Measurements from ENCODE around the gene AFF1. TPM values are rescaled to one million over a fixed set of nuclear protein-coding genes. Genes with fewer than 3 reads are reported as not detected.

Gene AFF1
- total and polyA plus RNA-seq, 2 of the 4 experiments (the other 2 are of a cell fraction), result 7.0 to 9.6 TPM

- CTCF ChIA-PET, result interaction anchor here (2.1 kb wide), 1 partner anchor 49 kb away, joined by 5 read pairs; no protein-coding TSS in a partner anchor
- Histone ChIP-seq H3K4ac (ENCODE audit: low read depth, low read length) (no peak overlapping the region), H2BK20ac (ENCODE audit: low read depth, low read length) (no peak overlapping the region), H2AK9ac (replicated peaks; ENCODE audit: low read depth, low read length, poor library complexity) (no peak overlapping the region), H3K18ac (ENCODE audit: low read depth, low read length) (no peak overlapping the region), H3K9me3 (ENCODE audit: control insufficient read depth, insufficient read depth, low read length) (no peaks in the 10 kb centered on the region), H2AFZ (replicated peaks; ENCODE audit: low read length, poor library complexity) (no peak overlapping the region), H3K4me1 (ENCODE audit: control insufficient read depth, insufficient read depth, low read length) (peaks cover 3% of the 10 kb centered on the region), H3K9ac (ENCODE audit: low read depth, low read length) (no peak overlapping the region), H4K20me1 (ENCODE audit: insufficient read depth, low read length) (no peaks in the 10 kb centered on the region), H3K56ac (ENCODE audit: extremely low read depth, insufficient read depth, low read length) (no peak overlapping the region), H3K23ac (ENCODE audit: low read depth, low read length) (no peak overlapping the region), H4K91ac (ENCODE audit: insufficient read depth, low read depth, low read length) (no peak overlapping the region), H2BK15ac (ENCODE audit: low read depth, low read length) (no peak overlapping the region), H2AK5ac (ENCODE audit: low read depth, low read length) (no peak overlapping the region), H3K9me1 (ENCODE audit: insufficient read depth, low read length) (peaks cover 3% of the 10 kb centered on the region; the same call in 1 of the 2 replicates), H3K27me3 (ENCODE audit: control insufficient read depth, insufficient read depth, low read length) (no peaks in the 10 kb centered on the region), H4K8ac (ENCODE audit: low read depth in 2 of 2, low read length in 2 of 2) (no peak overlapping the region), H3K14ac (replicated peaks; ENCODE audit: low read depth, low read length) (no peak overlapping the region), H3K36me3 (ENCODE audit: control insufficient read depth, insufficient read depth, low read length) (no peaks in the 10 kb centered on the region), H2BK120ac (ENCODE audit: low read depth, low read length) (no peak overlapping the region), H3K4me3 (ENCODE audit: insufficient read depth, low read depth, low read length) (no peak overlapping the region), H3K79me1 (ENCODE audit: low read depth in 1 of 2, low read length in 2 of 2) (peaks cover 21 to 32% of the 10 kb centered on the region in 2 experiments), H2BK5ac (ENCODE audit: low read depth, low read length, poor library complexity, severe bottlenecking) (no peak overlapping the region), H4K5ac (ENCODE audit: low read depth, low read length) (no peak overlapping the region), H3K27ac (ENCODE audit: insufficient read depth, low read length) (no peak overlapping the region), H3K4me2 (ENCODE audit: low read depth, low read length) (no peak overlapping the region)
- DNase-seq (no peak), ATAC-seq (ENCODE audit: low read depth) (no peak)
- no TSS peak for BruUV-seq (replicated peaks)
- POLR2A ChIA-PET (ENCODE audit: unreplicated experiment), result no interaction called here
- intact Hi-C loops (cut with micrococcal nuclease) (no loop called here), in situ Hi-C loops (cut with MboI; ENCODE audit: low sequenced_read_pairs) (no loop called here), dilution Hi-C loops (cut with HindIII; ENCODE audit: low sequenced_read_pairs, unreplicated experiment) (no loop called here)
- TF ChIP-seq NFE2L2 (IDR thresholded peaks at IDR 0.05; ENCODE audit: low read depth, low read length), result no peak
These were observed 36.5 kb downstream of the AFF1 start for GRCh38 chr4:86971355-86971683.

All from IMR-90 (cell line).